Measurements from ENCODE around the gene GPR139.

The GPR139 gene

GRCh38 chr16:20111143-20111542 lies 37.5 kb upstream of the GPR139 start:
- H3K4me3 ChIP-seq (ENCODE audit: insufficient read depth, low read length, poor library complexity, severe bottlenecking), result no peak overlapping the region
- no peaks in the 10 kb centered on the region for H3F3A ChIP-seq (ENCODE audit: insufficient read depth)
- no peak overlapping the region for H3K4me2 ChIP-seq (ENCODE audit: low read depth, low read length, poor library complexity, severe bottlenecking)
- H3K36me3 ChIP-seq (ENCODE audit: low read length), result no peaks in the 10 kb centered on the region
- no peak overlapping the region for H3K9ac ChIP-seq (ENCODE audit: low read length)
- H3K9me3 ChIP-seq (ENCODE audit: insufficient read depth, low read length), result no peaks in the 10 kb centered on the region
- H3K27ac ChIP-seq (ENCODE audit: low read depth, low read length), result no peak overlapping the region
- H3K27me3 ChIP-seq (ENCODE audit: low read length), result no peaks in the 10 kb centered on the region
- TF ChIP-seq EZH2phosphoT487 (conservative IDR thresholded peaks at IDR 0.05; ENCODE audit: low read length), result no peak
- TF ChIP-seq, protein P1, sequence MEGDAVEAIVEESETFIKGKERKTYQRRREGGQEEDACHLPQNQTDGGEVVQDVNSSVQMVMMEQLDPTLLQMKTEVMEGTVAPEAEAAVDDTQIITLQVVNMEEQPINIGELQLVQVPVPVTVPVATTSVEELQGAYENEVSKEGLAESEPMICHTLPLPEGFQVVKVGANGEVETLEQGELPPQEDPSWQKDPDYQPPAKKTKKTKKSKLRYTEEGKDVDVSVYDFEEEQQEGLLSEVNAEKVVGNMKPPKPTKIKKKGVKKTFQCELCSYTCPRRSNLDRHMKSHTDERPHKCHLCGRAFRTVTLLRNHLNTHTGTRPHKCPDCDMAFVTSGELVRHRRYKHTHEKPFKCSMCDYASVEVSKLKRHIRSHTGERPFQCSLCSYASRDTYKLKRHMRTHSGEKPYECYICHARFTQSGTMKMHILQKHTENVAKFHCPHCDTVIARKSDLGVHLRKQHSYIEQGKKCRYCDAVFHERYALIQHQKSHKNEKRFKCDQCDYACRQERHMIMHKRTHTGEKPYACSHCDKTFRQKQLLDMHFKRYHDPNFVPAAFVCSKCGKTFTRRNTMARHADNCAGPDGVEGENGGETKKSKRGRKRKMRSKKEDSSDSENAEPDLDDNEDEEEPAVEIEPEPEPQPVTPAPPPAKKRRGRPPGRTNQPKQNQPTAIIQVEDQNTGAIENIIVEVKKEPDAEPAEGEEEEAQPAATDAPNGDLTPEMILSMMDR (IDR thresholded peaks at IDR 0.05; ENCODE audit: insufficient read depth, low read length, poor library complexity, severe bottlenecking), result no peak
- H3K79me2 ChIP-seq (ENCODE audit: insufficient read depth, low read length), result no peaks in the 10 kb centered on the region
- H3K9me2 ChIP-seq (replicated peaks; ENCODE audit: insufficient read depth, low read length), result no peaks in the 10 kb centered on the region
- no peaks in the 10 kb centered on the region for H4K20me1 ChIP-seq (ENCODE audit: low read depth, low read length)
- no peak overlapping the region for H2AFZ ChIP-seq (ENCODE audit: low read depth, low read length, severe bottlenecking)

DNA sequence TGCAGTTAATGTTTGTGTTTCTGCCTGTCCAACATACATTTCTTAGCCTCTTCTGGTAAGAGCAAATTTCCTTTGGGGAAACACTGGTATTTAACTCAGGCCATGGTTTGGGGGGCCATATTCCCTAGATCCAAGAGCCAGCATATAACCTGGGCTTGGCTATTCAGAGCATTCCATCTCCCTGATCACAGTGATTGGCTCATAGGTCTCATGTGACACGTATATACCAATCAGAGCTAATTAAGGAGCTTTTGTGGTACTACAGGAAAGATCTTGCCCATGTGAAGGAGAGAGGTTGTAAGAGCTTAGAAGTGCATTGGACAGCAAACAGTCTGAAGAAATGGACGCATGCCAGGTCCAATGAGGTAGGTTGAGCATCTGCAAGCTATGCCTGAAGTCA lies 33.4 kb upstream of the GPR139 start:
- Histone ChIP-seq H3K27ac (ENCODE audit: low read depth, low read length) (no peak overlapping the region), H3F3A (ENCODE audit: insufficient read depth) (no peaks in the 10 kb centered on the region), H3K36me3 (ENCODE audit: low read length) (no peaks in the 10 kb centered on the region), H3K9ac (ENCODE audit: low read length) (no peak overlapping the region), H3K4me3 (ENCODE audit: insufficient read depth, low read length, poor library complexity, severe bottlenecking) (no peak overlapping the region), H3K9me3 (ENCODE audit: insufficient read depth, low read length) (no peaks in the 10 kb centered on the region), H3K79me2 (ENCODE audit: insufficient read depth, low read length) (no peaks in the 10 kb centered on the region), H3K27me3 (ENCODE audit: low read length) (no peaks in the 10 kb centered on the region), H3K4me2 (ENCODE audit: low read depth, low read length, poor library complexity, severe bottlenecking) (no peak overlapping the region), H2AFZ (ENCODE audit: low read depth, low read length, severe bottlenecking) (no peak overlapping the region), H3K9me2 (replicated peaks; ENCODE audit: insufficient read depth, low read length) (no peaks in the 10 kb centered on the region), H4K20me1 (ENCODE audit: low read depth, low read length) (no peaks in the 10 kb centered on the region)
- TF ChIP-seq, protein P1 (IDR thresholded peaks at IDR 0.05; ENCODE audit: insufficient read depth, low read length, poor library complexity, severe bottlenecking), result no peak
- no peak for TF ChIP-seq EZH2phosphoT487 (conservative IDR thresholded peaks at IDR 0.05; ENCODE audit: low read length)

- H3K36me3 ChIP-seq (ENCODE audit: low read length), result no peaks in the 10 kb centered on the region
- no peaks in the 10 kb centered on the region for H3F3A ChIP-seq (ENCODE audit: insufficient read depth)
- H3K27ac ChIP-seq (ENCODE audit: low read depth, low read length), result no peak overlapping the region
- no peak overlapping the region for H2AFZ ChIP-seq (ENCODE audit: low read depth, low read length, severe bottlenecking)
- no peaks in the 10 kb centered on the region for H4K20me1 ChIP-seq (ENCODE audit: low read depth, low read length)
- H3K27me3 ChIP-seq (ENCODE audit: low read length), result no peaks in the 10 kb centered on the region
- H3K79me2 ChIP-seq (ENCODE audit: insufficient read depth, low read length), result no peaks in the 10 kb centered on the region
- H3K9me2 ChIP-seq (replicated peaks; ENCODE audit: insufficient read depth, low read length), result no peaks in the 10 kb centered on the region
- no peak overlapping the region for H3K4me3 ChIP-seq (ENCODE audit: insufficient read depth, low read length, poor library complexity, severe bottlenecking)
- H3K4me2 ChIP-seq (ENCODE audit: low read depth, low read length, poor library complexity, severe bottlenecking), result no peak overlapping the region
- TF ChIP-seq EZH2phosphoT487 (conservative IDR thresholded peaks at IDR 0.05; ENCODE audit: low read length), result no peak
- TF ChIP-seq, protein P1 (IDR thresholded peaks at IDR 0.05; ENCODE audit: insufficient read depth, low read length, poor library complexity, severe bottlenecking), result no peak
- no peaks in the 10 kb centered on the region for H3K9me3 ChIP-seq (ENCODE audit: insufficient read depth, low read length)
- no peak overlapping the region for H3K9ac ChIP-seq (ENCODE audit: low read length)
Measured at GRCh38 chr16:20104563-20105183, 31.0 kb upstream of the GPR139 start.
